Endothelial cell (in vitro differentiated cells): ENCODE measurements around the gene RNF220. TPM values are rescaled to one million over a fixed set of nuclear protein-coding genes. Genes with fewer than 3 reads are reported as not detected.

Experiments
- DNase-seq: peaks from one replicate; pipeline ENCODE4 v3.0.0; 2021; ENCODE audit warnings: low spot score
- H3K27ac Mint-ChIP-seq: one replicate; pipeline ENCODE4 v1.8.0; 2021; ENCODE audit warnings: mixed read lengths, inconsistent platforms; ENCODE audit not compliant: unreplicated experiment
- H3K27me3 Mint-ChIP-seq: one replicate; pipeline ENCODE4 v1.8.0; 2021; ENCODE audit warnings: mild to moderate bottlenecking, moderate library complexity, mixed read lengths, inconsistent platforms; ENCODE audit not compliant: unreplicated experiment
- H3K36me3 Mint-ChIP-seq: one replicate; pipeline ENCODE4 v1.8.0; 2021; ENCODE audit warnings: mild to moderate bottlenecking, low read depth, mixed read lengths, inconsistent platforms; ENCODE audit not compliant: unreplicated experiment
- H3K4me1 Mint-ChIP-seq: one replicate; pipeline ENCODE4 v1.8.0; 2021; ENCODE audit warnings: mild to moderate bottlenecking, mixed read lengths, inconsistent platforms; ENCODE audit not compliant: unreplicated experiment
- H3K4me3 Mint-ChIP-seq: one replicate; pipeline ENCODE4 v1.8.0; 2021; ENCODE audit warnings: mild to moderate bottlenecking, mixed read lengths, inconsistent platforms; ENCODE audit not compliant: unreplicated experiment
- H3K9me3 Mint-ChIP-seq: one replicate; pipeline ENCODE4 v1.8.0; 2021; ENCODE audit warnings: mixed read lengths, inconsistent platforms; ENCODE audit not compliant: unreplicated experiment
- total RNA-seq: library from RNA; stranded (reverse); fragmentation: NEBNext Ultra II Directional; extraction: Animal tissue kit (Norgen Biotek cat#: 25700); gene quantifications from one replicate; pipeline ENCODE4 v1.2.1, GENCODE V29; 2021; ENCODE audit not compliant: unreplicated experiment
- TF ChIP-seq, protein P1 (sequence below): fragments of 200-600 bp; sonication (generic); IDR thresholded peaks from one replicate; pipeline ENCODE4 v1.5.0; 2021; ENCODE audit warnings: antibody characterized with exemption; ENCODE audit not compliant: unreplicated experiment

Gene RNF220
- total RNA-seq, 1 donor from 2014 or later = 87.5 TPM

DNA sequence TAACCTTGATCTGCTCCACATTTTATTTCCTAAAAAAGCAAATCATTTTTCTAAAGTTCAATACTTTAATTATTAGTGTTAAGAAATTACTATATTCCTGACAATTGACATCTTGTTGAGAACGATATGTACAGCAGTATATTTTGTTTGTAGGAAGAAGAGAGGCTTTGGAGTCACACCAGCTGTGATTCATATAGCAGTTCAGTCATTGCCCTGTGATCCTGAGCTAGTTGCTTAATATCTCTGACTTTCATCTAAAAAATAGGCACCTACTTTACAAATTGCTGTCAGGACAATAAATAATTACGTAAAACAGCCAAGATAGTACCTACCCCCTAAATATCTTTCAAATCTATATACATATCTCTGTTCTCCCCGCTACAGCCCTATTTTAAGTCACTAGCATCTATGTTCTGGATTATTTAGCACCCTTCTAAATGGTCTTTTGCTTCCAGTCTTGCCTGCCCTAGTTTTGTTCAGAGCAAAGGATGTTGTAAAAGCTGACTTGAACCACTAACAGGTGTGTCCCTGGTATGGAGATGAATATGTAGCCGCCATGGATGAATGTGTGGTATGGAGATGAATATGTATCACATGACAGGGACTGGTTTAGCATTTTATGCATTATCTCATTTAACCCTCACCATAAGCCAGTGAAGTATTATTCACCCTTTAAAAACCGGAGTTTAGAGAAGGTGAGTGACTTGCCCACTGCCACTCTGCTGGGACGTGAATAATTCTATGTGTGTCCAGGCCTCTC is 42.2 kb downstream of the RNF220 start:
- Mint-ChIP-seq H3K27me3 (peaks cover 4% of the 10 kb centered on the region), H3K36me3 (peaks cover 4% of the 10 kb centered on the region), H3K27ac (no peak overlapping the region), H3K4me3 (no peak overlapping the region), H3K4me1 (no peaks in the 10 kb centered on the region), H3K9me3 (no peaks in the 10 kb centered on the region)
- TF ChIP-seq, protein P1, sequence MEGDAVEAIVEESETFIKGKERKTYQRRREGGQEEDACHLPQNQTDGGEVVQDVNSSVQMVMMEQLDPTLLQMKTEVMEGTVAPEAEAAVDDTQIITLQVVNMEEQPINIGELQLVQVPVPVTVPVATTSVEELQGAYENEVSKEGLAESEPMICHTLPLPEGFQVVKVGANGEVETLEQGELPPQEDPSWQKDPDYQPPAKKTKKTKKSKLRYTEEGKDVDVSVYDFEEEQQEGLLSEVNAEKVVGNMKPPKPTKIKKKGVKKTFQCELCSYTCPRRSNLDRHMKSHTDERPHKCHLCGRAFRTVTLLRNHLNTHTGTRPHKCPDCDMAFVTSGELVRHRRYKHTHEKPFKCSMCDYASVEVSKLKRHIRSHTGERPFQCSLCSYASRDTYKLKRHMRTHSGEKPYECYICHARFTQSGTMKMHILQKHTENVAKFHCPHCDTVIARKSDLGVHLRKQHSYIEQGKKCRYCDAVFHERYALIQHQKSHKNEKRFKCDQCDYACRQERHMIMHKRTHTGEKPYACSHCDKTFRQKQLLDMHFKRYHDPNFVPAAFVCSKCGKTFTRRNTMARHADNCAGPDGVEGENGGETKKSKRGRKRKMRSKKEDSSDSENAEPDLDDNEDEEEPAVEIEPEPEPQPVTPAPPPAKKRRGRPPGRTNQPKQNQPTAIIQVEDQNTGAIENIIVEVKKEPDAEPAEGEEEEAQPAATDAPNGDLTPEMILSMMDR = no peak
- DNase-seq = no peak

DNA sequence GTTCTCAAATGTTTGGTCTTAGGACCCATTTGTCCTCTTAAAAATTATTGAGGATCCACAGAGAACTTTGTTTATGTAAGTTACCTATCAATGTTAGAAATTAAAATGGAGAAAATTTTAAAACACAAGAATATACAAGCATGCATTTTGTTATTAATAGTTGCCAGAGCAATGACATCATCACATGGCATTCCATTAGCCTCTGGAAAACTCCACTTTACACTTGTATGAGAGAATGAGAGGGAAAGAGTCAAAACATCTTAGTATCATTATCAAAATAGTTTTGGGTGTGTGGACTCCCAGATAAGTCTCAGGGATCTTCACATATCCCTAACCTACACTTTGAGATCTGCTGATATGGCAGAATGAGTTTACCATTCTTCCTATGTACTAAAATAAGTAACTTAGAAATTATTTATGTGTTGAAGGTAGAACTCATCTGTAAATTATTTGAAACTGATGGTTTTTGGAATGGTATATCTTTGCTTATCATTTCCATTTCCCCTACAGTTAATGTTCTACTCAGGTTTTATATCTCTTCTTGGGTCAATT is 48.8 kb downstream of the RNF220 start:
- Mint-ChIP-seq H3K4me3 (no peak overlapping the region), H3K36me3 (peaks cover 2% of the 10 kb centered on the region), H3K4me1 (no peaks in the 10 kb centered on the region), H3K9me3 (no peaks in the 10 kb centered on the region), H3K27ac (no peak overlapping the region), H3K27me3 (no peaks in the 10 kb centered on the region)
- TF ChIP-seq, protein P1 = no peak
- DNase-seq = no peak

DNA sequence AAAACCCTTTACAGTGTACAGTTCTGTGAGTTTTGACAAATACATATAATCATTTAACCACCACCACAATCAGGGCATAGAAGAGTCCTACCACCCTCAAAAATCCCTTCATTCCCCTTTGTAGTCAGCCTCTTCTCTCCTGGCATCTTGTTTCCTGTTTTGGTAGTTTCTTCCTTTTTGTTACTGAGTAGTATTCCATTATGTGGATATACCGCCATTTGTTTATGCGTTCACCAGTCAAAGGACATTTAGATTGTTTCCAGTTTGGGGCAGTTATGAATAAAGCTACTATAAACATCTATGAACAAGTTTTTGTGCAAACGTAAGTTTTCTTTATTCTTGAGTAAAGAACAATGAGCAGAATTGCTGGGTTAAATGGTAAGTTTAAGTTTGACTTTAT is 49.6 kb downstream of the RNF220 start:
- Mint-ChIP-seq H3K27me3 (no peaks in the 10 kb centered on the region), H3K27ac (no peak overlapping the region), H3K4me1 (peaks cover 4% of the 10 kb centered on the region), H3K36me3 (peaks cover 6% of the 10 kb centered on the region), H3K4me3 (no peak overlapping the region), H3K9me3 (no peaks in the 10 kb centered on the region)
- TF ChIP-seq, protein P1 = no peak
- DNase-seq = no peak

DNA sequence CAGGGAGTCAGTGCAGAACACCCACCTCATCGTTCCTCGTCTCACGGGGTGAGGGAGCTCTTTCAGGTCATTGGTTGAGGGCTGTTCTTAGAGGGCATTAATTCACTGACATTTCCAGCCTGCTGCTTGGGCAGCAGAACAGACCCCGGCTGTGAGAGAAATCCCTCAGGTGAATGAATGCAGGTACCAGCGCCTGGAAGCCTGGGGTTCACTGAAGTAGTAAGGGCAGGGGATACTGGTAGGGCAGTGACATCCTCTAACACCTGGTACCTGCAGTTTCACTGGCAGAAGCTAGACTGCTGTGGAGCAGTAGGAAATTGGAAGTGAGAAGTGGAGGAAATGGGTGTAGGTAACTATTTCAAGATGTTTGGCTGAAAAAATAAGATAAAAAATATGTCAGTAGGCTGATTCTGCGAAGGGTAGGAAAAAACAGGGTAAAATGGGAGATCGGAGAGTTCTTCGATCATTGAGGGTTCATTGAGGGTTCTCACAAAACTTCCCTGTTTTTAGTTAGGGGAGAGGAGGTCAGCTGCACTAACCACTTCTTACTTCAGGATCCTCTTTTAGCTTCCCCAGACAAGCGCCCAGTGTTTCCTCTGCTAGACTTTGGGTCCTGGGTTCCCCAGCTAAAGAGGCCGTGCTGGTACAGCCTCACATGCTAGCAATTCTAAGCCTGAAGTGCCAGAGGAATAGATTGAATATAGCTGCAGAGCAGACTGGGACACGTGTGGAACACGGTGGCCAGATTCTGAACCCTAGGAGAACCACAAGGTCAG is 55.2 kb downstream of the RNF220 start:
- no peak for DNase-seq
- TF ChIP-seq, protein P1 = no peak
- peaks cover 12% of the 10 kb centered on the region for H3K36me3 Mint-ChIP-seq
- no peaks in the 10 kb centered on the region for H3K27me3 Mint-ChIP-seq
- H3K9me3 Mint-ChIP-seq = no peaks in the 10 kb centered on the region
- no peak overlapping the region for H3K4me3 Mint-ChIP-seq
- H3K4me1 Mint-ChIP-seq = peaks cover 13% of the 10 kb centered on the region
- peak overlapping the region; percentile 34 for H3K27ac Mint-ChIP-seq
